IMR-90 (cell line): Measurements from ENCODE around the gene BTN2A1. TPM values are rescaled to one million over a fixed set of nuclear protein-coding genes. Genes with fewer than 3 reads are reported as not detected.

Experiments used
- ATAC-seq: fragments of 200-7000 bp; cut with Tn5 transposase; 2 replicates; pipeline ENCODE4 v1.9.1; 2020; ENCODE audit warnings: low read depth, mild to moderate bottlenecking, moderate library complexity
- BruUV-seq: library from RNA; stranded (reverse); fragments of 400-500 nt; replicated peaks from 2 replicates; lab custom pipeline; 2021; lab: Mats Ljungman, UMichigan
- CTCF ChIA-PET: fragments of 300-600 bp; formaldehyde crosslinking; extraction: SDS; loops from one replicate; lab custom pipeline; 2021; ENCODE audit warnings: antibody characterized with exemption; lab: Yijun Ruan, JAX
- POLR2A ChIA-PET: fragments of 300-600 bp; sonication (Branson Sonifier 250); formaldehyde crosslinking; loops from one replicate; lab custom pipeline; 2022; ENCODE audit warnings: antibody characterized with exemption; ENCODE audit not compliant: unreplicated experiment; lab: Charles Lee
- DNase-seq: peaks from one replicate; pipeline ENCODE4 v3.0.0; 2013
- H2AFZ ChIP-seq: replicated peaks from 2 replicates; pipeline ENCODE3; 2013; ENCODE audit warnings: low read length, mild to moderate bottlenecking; ENCODE audit not compliant: poor library complexity
- H2AK5ac ChIP-seq: 2 replicates; pipeline ENCODE4 v1.6.1; 2013; ENCODE audit warnings: low read depth, low read length, inconsistent platforms
- H2AK9ac ChIP-seq: replicated peaks from 2 replicates; pipeline ENCODE3; 2013; ENCODE audit warnings: mild to moderate bottlenecking, low read depth, low read length, moderate library complexity; ENCODE audit not compliant: poor library complexity
- H2BK120ac ChIP-seq: 2 replicates; pipeline ENCODE4 v1.6.1; 2013; ENCODE audit warnings: low read depth, low read length, inconsistent platforms
- H2BK15ac ChIP-seq: 3 replicates; pipeline ENCODE4 v1.6.1; 2013; ENCODE audit warnings: low read depth, low read length, inconsistent platforms
- H2BK20ac ChIP-seq: 2 replicates; pipeline ENCODE4 v1.6.1; 2013; ENCODE audit warnings: low read depth, mild to moderate bottlenecking, inconsistent platforms, low read length, moderate library complexity
- H2BK5ac ChIP-seq: 2 replicates; pipeline ENCODE4 v1.6.1; 2013; ENCODE audit warnings: mild to moderate bottlenecking, low read depth, low read length, inconsistent platforms; ENCODE audit not compliant: poor library complexity, severe bottlenecking
- H3K14ac ChIP-seq: replicated peaks from 2 replicates; pipeline ENCODE4 v1.6.1; 2013; ENCODE audit warnings: low read depth, low read length, inconsistent platforms
- H3K18ac ChIP-seq: 2 replicates; pipeline ENCODE4 v1.6.1; 2013; ENCODE audit warnings: low read depth, low read length, control low read depth
- H3K23ac ChIP-seq: 2 replicates; pipeline ENCODE4 v1.6.1; 2013; ENCODE audit warnings: low read depth, low read length, inconsistent platforms
- H3K27ac ChIP-seq: 2 replicates; pipeline ENCODE4 v1.5.1; 2013; ENCODE audit warnings: mild to moderate bottlenecking, control low read depth, low read length; ENCODE audit not compliant: insufficient read depth
- H3K27me3 ChIP-seq: 2 replicates; pipeline ENCODE4 v1.6.1; 2013; ENCODE audit warnings: low read length; ENCODE audit not compliant: control insufficient read depth, insufficient read depth
- H3K36me3 ChIP-seq: 2 replicates; pipeline ENCODE4 v1.6.1; 2013; ENCODE audit warnings: low read length, mixed read lengths; ENCODE audit not compliant: control insufficient read depth, insufficient read depth
- H3K4ac ChIP-seq: 2 replicates; pipeline ENCODE4 v1.6.1; 2013; ENCODE audit warnings: low read depth, low read length, inconsistent platforms
- H3K4me1 ChIP-seq: 2 replicates; pipeline ENCODE4 v1.6.1; 2013; ENCODE audit warnings: low read length, mixed read lengths; ENCODE audit not compliant: control insufficient read depth, insufficient read depth
- H3K4me2 ChIP-seq: 2 replicates; pipeline ENCODE4 v1.6.1; 2013; ENCODE audit warnings: low read depth, mild to moderate bottlenecking, control low read depth, low read length, moderate library complexity
- H3K4me3 ChIP-seq: 2 replicates; pipeline ENCODE4 v1.5.1; 2013; ENCODE audit warnings: low read depth, mild to moderate bottlenecking, control low read depth, low read length, moderate library complexity; ENCODE audit not compliant: insufficient read depth
- H3K56ac ChIP-seq: 2 replicates; pipeline ENCODE4 v1.6.1; 2013; ENCODE audit warnings: low read length, inconsistent platforms; ENCODE audit not compliant: insufficient read depth; ENCODE audit errors: extremely low read depth
- H3K79me1 ChIP-seq, 2 experiments: 2 replicates each; pipeline ENCODE4 v1.6.1; 2013; ENCODE audit warnings: low read length in 2 of 2, inconsistent platforms in 1 of 2, low read depth in 1 of 2
- H3K9ac ChIP-seq: 2 replicates; pipeline ENCODE4 v1.6.1; 2013; ENCODE audit warnings: low read depth, low read length, control low read depth
- H3K9me1 ChIP-seq: 2 replicates; pipeline ENCODE4 v1.6.1; 2013; ENCODE audit warnings: low read length, inconsistent platforms; ENCODE audit not compliant: insufficient read depth
- H3K9me3 ChIP-seq: 2 replicates; pipeline ENCODE4 v1.6.1; 2013; ENCODE audit warnings: low read length; ENCODE audit not compliant: control insufficient read depth, insufficient read depth
- H4K20me1 ChIP-seq: 2 replicates; pipeline ENCODE4 v1.6.1; 2013; ENCODE audit warnings: low read length, inconsistent platforms; ENCODE audit not compliant: insufficient read depth
- H4K5ac ChIP-seq: 2 replicates; pipeline ENCODE4 v1.6.1; 2013; ENCODE audit warnings: mild to moderate bottlenecking, low read depth, low read length, control low read depth
- H4K8ac ChIP-seq, 2 experiments: 2 replicates each; pipeline ENCODE4 v1.6.1; 2013; ENCODE audit warnings: low read depth in 2 of 2, low read length in 2 of 2, control low read depth in 1 of 2, inconsistent platforms in 1 of 2
- H4K91ac ChIP-seq: 2 replicates; pipeline ENCODE4 v1.6.1; 2013; ENCODE audit warnings: low read depth, low read length, inconsistent platforms; ENCODE audit not compliant: insufficient read depth
- BHLHE40 ChIP-seq: fragments of 150-350 bp; IDR thresholded peaks from 2 replicates; pipeline ENCODE4 v1.6.1; 2016; ENCODE audit warnings: mild to moderate bottlenecking, low read depth, low read length
- FOS ChIP-seq: fragments of 150-350 bp; IDR thresholded peaks from 2 replicates; pipeline ENCODE4 v1.6.1; 2016; ENCODE audit warnings: low read depth, low read length
- MAFK ChIP-seq: IDR thresholded peaks from 2 replicates; pipeline ENCODE4 v1.6.1; 2012; ENCODE audit warnings: low read depth, low read length, improper control_type of control experiment
- MXI1 ChIP-seq: IDR thresholded peaks from 2 replicates; pipeline ENCODE4 v1.6.1; 2012; ENCODE audit warnings: low read depth, mild to moderate bottlenecking, low read length, moderate library complexity, borderline replicate concordance
- NFE2L2 ChIP-seq: fragments of 150-350 bp; IDR thresholded peaks from 2 replicates; pipeline ENCODE4 v1.6.1; 2016; ENCODE audit warnings: low read depth, mild to moderate bottlenecking, low read length
- POLR2A ChIP-seq: IDR thresholded peaks from 2 replicates; pipeline ENCODE4 v1.6.1; 2012; ENCODE audit warnings: mild to moderate bottlenecking, low read depth, low read length
- RAD21 ChIP-seq: IDR thresholded peaks from 2 replicates; pipeline ENCODE4 v1.6.1; 2012; ENCODE audit warnings: low read length, improper control_type of control experiment
- SMC3 ChIP-seq: fragments of 150-350 bp; IDR thresholded peaks from 2 replicates; pipeline ENCODE4 v1.6.1; 2016; ENCODE audit warnings: low read depth, mild to moderate bottlenecking, antibody characterized with exemption, low read length, moderate library complexity
- WGBS, 2 experiments: methylation state at CpG; one replicate each; pipeline versions ENCODE4 v1.1.5 to v1.1.7; 2013; ENCODE audit warnings: missing lambda C conversion rate in 2 of 2; ENCODE audit not compliant: insufficient read length in 1 of 2; ENCODE audit errors: extremely low coverage in 2 of 2; 5-methylcytosine and 5-hydroxymethylcytosine counted together
- dilution Hi-C: fragments of 300-500 bp; cut with HindIII; formaldehyde crosslinking; loops from one replicate; pipeline ENCODE4 v1.14.3; 2018; ENCODE audit warnings: low sequenced_read_pairs; ENCODE audit not compliant: unreplicated experiment
- in situ Hi-C: fragments of 300-500 bp; cut with MboI; formaldehyde crosslinking; loops from 3 replicates; pipeline ENCODE4 v1.14.3; 2019; ENCODE audit warnings: low sequenced_read_pairs, inconsistent platforms, mixed read lengths
- intact Hi-C: fragments of 100-400 bp; cut with micrococcal nuclease; formaldehyde crosslinking; loops from 2 replicates; pipeline ENCODE4 v1.10.0; 2022
- polyA plus RNA-seq, 3 experiments: library from polyadenylated mRNA; depleted of rRNA; stranded (reverse); fragments of >200 nt; gene quantifications; 2 replicates each; pipeline ENCODE4 v1.2.3, GENCODE V29; 2012; ENCODE audit warnings: low replicate concordance in 1 of 3
- total RNA-seq: library from RNA; depleted of rRNA; stranded (reverse); fragments of >200 nt; gene quantifications from 2 replicates; pipeline ENCODE4 v1.2.3, GENCODE V29; 2012
- TF ChIP-seq, protein P1 (sequence below): fragments of 150-350 bp; IDR thresholded peaks from 2 replicates; pipeline ENCODE4 v1.6.1; 2017; ENCODE audit warnings: mild to moderate bottlenecking, antibody characterized with exemption, low read length, low read depth
- TF ChIP-seq, protein P2 (sequence below): fragments of 150-350 bp; IDR thresholded peaks from 2 replicates; pipeline ENCODE4 v1.6.1; 2016; ENCODE audit warnings: low read depth, mild to moderate bottlenecking, low read length, moderate library complexity, borderline replicate concordance

The BTN2A1 gene
- total and polyA plus RNA-seq, 2 of the 4 experiments (the other 2 are of a cell fraction), result 13.6 to 40.2 TPM

DNA sequence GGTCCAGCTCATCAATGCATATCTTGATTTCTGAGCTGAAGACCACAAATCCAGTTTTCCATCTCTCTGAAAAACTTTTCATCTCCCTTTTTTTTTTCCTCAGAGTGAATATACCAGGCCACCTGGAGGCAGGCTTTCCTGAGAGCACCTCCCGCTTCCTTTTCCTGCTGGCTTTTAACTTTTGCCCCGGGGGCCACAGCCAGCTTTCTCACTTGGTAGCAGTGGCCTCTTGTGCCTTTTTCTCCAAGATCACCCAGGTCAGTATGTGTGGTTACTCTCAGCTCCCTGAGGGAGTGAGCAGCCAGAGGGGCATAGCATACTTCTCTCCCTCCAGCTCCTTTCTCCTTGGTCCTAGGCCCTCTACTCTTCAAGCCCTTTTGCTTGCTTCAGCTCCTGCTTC is 42.3 kb downstream of the BTN2A1 start, which contains the start of gene BTN1A1:
TSS of gene BTN1A1 (plus strand) at position 202 of the 400 bp plus-strand sequence. CDS start 984 bp downstream, outside the sequence.
- H3K79me1 ChIP-seq, result no peaks in the 10 kb centered on the region
- no peak within 1 kb of the TSS for H2AK9ac ChIP-seq
- no peaks in the 10 kb centered on the region for H4K20me1 ChIP-seq
- no peak within 1 kb of the TSS for H4K5ac ChIP-seq
- 0 out of 2 replicates have a peak, but pooled peaks cover 3% of the 10 kb centered on the region for H3K9me1 ChIP-seq
- no peak within 1 kb of the TSS for H2BK20ac ChIP-seq
- 0 out of 2 replicates have a peak, but pooled peaks cover 3% of the 10 kb centered on the region for H3K4me1 ChIP-seq
- ATAC-seq (no peak), DNase-seq (no peak)
- H3K4me2 ChIP-seq, result no peak within 1 kb of the TSS
- no peak within 1 kb of the TSS for H3K27ac ChIP-seq
- H3K18ac ChIP-seq, result no peak within 1 kb of the TSS
- CTCF ChIA-PET, result interaction anchor here (1.0 kb wide), 1 partner anchor 8 kb away, joined by 3 read pairs; no protein-coding TSS in a partner anchor
- BruUV-seq, result no TSS peak
- H4K91ac ChIP-seq, result no peak within 1 kb of the TSS
- no peak within 1 kb of the TSS for H2AK5ac ChIP-seq
- H2BK5ac ChIP-seq, result no peak within 1 kb of the TSS
- no peak within 1 kb of the TSS for H4K8ac ChIP-seq
- in situ Hi-C loops (no loop called here), intact Hi-C loops (no loop called here), dilution Hi-C loops (no loop called here)
- no peak within 1 kb of the TSS for H2AFZ ChIP-seq
- H3K9ac ChIP-seq, result no peak within 1 kb of the TSS
- no peak within 1 kb of the TSS for H2BK120ac ChIP-seq
- H3K9me3 ChIP-seq, result no peaks in the 10 kb centered on the region
- H3K23ac ChIP-seq, result no peak within 1 kb of the TSS
- peaks cover 36% of the 10 kb centered on the region for H3K27me3 ChIP-seq
- no peak within 1 kb of the TSS for H3K14ac ChIP-seq
- no peak within 1 kb of the TSS for H3K56ac ChIP-seq
- no peak within 1 kb of the TSS for H3K4ac ChIP-seq
- H3K36me3 ChIP-seq, result no peaks in the 10 kb centered on the region
- no peak for TF ChIP-seq MXI1
- no peak for TF ChIP-seq FOS
- TF ChIP-seq, protein P1, sequence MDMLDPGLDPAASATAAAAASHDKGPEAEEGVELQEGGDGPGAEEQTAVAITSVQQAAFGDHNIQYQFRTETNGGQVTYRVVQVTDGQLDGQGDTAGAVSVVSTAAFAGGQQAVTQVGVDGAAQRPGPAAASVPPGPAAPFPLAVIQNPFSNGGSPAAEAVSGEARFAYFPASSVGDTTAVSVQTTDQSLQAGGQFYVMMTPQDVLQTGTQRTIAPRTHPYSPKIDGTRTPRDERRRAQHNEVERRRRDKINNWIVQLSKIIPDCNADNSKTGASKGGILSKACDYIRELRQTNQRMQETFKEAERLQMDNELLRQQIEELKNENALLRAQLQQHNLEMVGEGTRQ, result no peak
- TF ChIP-seq, protein P2, sequence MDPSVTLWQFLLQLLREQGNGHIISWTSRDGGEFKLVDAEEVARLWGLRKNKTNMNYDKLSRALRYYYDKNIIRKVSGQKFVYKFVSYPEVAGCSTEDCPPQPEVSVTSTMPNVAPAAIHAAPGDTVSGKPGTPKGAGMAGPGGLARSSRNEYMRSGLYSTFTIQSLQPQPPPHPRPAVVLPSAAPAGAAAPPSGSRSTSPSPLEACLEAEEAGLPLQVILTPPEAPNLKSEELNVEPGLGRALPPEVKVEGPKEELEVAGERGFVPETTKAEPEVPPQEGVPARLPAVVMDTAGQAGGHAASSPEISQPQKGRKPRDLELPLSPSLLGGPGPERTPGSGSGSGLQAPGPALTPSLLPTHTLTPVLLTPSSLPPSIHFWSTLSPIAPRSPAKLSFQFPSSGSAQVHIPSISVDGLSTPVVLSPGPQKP, result no peak
- no peak for TF ChIP-seq SMC3
- no peak for TF ChIP-seq BHLHE40
- no peak for TF ChIP-seq POLR2A
- no peak for TF ChIP-seq MAFK
- no peak for TF ChIP-seq RAD21
- TF ChIP-seq NFE2L2, result no peak
- WGBS, 2 experiments, result no CpG with 5 or more reads among the region's 2 CpGs
- POLR2A ChIA-PET, result no interaction called here
- no peak within 1 kb of the TSS for H3K4me3 ChIP-seq
- no peak within 1 kb of the TSS for H2BK15ac ChIP-seq
